ENCODE data around the gene ELANE. TPM values are rescaled to one million over a fixed set of nuclear protein-coding genes. Genes with fewer than 3 reads are reported as not detected.
A peak's percentile ranks its signal among the peaks of the same experiment; 100 is the strongest.

Gene ELANE
- total and polyA plus RNA-seq, 9 of the 15 experiments (the other 6 are each of a cell fraction or from before 2014, with no cell fraction given): not detected

DNA sequence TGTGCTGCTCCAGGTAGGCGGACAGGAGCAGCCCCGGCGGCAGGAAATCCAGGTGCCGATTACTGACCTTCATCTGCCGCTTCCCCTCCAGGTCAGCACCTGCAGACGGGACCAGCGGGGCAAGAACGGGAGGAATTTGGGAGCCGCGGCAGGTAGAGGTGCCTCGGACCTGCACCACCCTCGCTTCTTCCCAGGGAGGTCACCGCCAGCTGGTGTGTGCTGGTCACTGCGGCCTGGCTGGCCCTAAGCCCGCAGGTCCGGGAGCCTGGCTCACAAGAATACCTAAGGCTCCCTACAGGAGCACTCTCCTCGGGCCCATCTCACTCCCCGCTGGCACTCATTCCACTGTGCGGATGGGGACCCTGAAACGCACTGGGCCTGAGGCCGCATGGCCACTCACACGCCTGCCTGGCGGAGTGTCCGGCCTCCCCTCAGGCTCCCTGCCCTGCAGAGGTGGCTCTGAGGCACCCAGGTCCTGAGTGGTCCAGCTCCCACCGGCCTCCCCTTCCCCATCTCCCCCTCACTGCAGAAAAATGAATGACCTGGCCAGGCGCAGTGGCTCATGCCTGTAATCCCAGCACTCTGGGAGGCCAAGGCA is 45.4 kb downstream of the ELANE start (continued):
- TF ChIP-seq, protein P1, sequence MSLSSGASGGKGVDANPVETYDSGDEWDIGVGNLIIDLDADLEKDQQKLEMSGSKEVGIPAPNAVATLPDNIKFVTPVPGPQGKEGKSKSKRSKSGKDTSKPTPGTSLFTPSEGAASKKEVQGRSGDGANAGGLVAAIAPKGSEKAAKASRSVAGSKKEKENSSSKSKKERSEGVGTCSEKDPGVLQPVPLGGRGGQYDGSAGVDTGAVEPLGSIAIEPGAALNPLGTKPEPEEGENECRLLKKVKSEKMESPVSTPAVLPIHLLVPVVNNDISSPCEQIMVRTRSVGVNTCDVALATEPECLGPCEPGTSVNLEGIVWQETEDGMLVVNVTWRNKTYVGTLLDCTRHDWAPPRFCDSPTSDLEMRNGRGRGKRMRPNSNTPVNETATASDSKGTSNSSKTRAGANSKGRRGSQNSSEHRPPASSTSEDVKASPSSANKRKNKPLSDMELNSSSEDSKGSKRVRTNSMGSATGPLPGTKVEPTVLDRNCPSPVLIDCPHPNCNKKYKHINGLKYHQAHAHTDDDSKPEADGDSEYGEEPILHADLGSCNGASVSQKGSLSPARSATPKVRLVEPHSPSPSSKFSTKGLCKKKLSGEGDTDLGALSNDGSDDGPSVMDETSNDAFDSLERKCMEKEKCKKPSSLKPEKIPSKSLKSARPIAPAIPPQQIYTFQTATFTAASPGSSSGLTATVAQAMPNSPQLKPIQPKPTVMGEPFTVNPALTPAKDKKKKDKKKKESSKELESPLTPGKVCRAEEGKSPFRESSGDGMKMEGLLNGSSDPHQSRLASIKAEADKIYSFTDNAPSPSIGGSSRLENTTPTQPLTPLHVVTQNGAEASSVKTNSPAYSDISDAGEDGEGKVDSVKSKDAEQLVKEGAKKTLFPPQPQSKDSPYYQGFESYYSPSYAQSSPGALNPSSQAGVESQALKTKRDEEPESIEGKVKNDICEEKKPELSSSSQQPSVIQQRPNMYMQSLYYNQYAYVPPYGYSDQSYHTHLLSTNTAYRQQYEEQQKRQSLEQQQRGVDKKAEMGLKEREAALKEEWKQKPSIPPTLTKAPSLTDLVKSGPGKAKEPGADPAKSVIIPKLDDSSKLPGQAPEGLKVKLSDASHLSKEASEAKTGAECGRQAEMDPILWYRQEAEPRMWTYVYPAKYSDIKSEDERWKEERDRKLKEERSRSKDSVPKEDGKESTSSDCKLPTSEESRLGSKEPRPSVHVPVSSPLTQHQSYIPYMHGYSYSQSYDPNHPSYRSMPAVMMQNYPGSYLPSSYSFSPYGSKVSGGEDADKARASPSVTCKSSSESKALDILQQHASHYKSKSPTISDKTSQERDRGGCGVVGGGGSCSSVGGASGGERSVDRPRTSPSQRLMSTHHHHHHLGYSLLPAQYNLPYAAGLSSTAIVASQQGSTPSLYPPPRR (CRISPR knock-in tag; IDR thresholded peaks at IDR 0.05; ENCODE audit: borderline replicate concordance): no peak
- TF ChIP-seq, protein P2, sequence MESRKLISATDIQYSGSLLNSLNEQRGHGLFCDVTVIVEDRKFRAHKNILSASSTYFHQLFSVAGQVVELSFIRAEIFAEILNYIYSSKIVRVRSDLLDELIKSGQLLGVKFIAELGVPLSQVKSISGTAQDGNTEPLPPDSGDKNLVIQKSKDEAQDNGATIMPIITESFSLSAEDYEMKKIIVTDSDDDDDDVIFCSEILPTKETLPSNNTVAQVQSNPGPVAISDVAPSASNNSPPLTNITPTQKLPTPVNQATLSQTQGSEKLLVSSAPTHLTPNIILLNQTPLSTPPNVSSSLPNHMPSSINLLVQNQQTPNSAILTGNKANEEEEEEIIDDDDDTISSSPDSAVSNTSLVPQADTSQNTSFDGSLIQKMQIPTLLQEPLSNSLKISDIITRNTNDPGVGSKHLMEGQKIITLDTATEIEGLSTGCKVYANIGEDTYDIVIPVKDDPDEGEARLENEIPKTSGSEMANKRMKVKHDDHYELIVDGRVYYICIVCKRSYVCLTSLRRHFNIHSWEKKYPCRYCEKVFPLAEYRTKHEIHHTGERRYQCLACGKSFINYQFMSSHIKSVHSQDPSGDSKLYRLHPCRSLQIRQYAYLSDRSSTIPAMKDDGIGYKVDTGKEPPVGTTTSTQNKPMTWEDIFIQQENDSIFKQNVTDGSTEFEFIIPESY (CRISPR knock-in tag; IDR thresholded peaks at IDR 0.05): peak; percentile 47
- TF ChIP-seq, protein P3, sequence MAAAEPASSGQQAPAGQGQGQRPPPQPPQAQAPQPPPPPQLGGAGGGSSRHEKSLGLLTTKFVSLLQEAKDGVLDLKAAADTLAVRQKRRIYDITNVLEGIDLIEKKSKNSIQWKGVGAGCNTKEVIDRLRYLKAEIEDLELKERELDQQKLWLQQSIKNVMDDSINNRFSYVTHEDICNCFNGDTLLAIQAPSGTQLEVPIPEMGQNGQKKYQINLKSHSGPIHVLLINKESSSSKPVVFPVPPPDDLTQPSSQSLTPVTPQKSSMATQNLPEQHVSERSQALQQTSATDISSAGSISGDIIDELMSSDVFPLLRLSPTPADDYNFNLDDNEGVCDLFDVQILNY (CRISPR knock-in tag; IDR thresholded peaks at IDR 0.05): no peak
- TF ChIP-seq RFX7 (CRISPR knock-in tag; IDR thresholded peaks at IDR 0.05) (no peak), TSC22D4 (tag; IDR thresholded peaks at IDR 0.05) (no peak), STAG1 (CRISPR knock-in tag; IDR thresholded peaks at IDR 0.05; ENCODE audit: borderline replicate concordance) (no peak), BRCA1 (IDR thresholded peaks at IDR 0.05) (no peak), BRCA1 (CRISPR knock-in tag; IDR thresholded peaks at IDR 0.05) (no peak), ZNF24 (IDR thresholded peaks at IDR 0.05) (no peak), ZC3H11A (IDR thresholded peaks at IDR 0.05; ENCODE audit: low read depth, low read length) (no peak), ZNF586 (CRISPR knock-in tag; conservative IDR thresholded peaks at IDR 0.05) (no peak)
- TF ChIP-seq, protein P4, sequence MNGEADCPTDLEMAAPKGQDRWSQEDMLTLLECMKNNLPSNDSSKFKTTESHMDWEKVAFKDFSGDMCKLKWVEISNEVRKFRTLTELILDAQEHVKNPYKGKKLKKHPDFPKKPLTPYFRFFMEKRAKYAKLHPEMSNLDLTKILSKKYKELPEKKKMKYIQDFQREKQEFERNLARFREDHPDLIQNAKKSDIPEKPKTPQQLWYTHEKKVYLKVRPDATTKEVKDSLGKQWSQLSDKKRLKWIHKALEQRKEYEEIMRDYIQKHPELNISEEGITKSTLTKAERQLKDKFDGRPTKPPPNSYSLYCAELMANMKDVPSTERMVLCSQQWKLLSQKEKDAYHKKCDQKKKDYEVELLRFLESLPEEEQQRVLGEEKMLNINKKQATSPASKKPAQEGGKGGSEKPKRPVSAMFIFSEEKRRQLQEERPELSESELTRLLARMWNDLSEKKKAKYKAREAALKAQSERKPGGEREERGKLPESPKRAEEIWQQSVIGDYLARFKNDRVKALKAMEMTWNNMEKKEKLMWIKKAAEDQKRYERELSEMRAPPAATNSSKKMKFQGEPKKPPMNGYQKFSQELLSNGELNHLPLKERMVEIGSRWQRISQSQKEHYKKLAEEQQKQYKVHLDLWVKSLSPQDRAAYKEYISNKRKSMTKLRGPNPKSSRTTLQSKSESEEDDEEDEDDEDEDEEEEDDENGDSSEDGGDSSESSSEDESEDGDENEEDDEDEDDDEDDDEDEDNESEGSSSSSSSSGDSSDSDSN (IDR thresholded peaks at IDR 0.05; ENCODE audit: borderline replicate concordance in 1 of 2, low read depth in 2 of 2, low read length in 2 of 2): no peak
- TF ChIP-seq, protein P5, sequence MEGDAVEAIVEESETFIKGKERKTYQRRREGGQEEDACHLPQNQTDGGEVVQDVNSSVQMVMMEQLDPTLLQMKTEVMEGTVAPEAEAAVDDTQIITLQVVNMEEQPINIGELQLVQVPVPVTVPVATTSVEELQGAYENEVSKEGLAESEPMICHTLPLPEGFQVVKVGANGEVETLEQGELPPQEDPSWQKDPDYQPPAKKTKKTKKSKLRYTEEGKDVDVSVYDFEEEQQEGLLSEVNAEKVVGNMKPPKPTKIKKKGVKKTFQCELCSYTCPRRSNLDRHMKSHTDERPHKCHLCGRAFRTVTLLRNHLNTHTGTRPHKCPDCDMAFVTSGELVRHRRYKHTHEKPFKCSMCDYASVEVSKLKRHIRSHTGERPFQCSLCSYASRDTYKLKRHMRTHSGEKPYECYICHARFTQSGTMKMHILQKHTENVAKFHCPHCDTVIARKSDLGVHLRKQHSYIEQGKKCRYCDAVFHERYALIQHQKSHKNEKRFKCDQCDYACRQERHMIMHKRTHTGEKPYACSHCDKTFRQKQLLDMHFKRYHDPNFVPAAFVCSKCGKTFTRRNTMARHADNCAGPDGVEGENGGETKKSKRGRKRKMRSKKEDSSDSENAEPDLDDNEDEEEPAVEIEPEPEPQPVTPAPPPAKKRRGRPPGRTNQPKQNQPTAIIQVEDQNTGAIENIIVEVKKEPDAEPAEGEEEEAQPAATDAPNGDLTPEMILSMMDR (IDR thresholded peaks at IDR 0.05 in 2 of 3, conservative IDR thresholded peaks at IDR 0.05 in 1 of 3; ENCODE audit: insufficient read depth in 2 of 3, low read depth in 1 of 3, low read length in 3 of 3): peak in 2 of 3 experiments; percentile 5 to 14; a peak in 2 of 6 replicates
- TF ChIP-seq, protein P6, sequence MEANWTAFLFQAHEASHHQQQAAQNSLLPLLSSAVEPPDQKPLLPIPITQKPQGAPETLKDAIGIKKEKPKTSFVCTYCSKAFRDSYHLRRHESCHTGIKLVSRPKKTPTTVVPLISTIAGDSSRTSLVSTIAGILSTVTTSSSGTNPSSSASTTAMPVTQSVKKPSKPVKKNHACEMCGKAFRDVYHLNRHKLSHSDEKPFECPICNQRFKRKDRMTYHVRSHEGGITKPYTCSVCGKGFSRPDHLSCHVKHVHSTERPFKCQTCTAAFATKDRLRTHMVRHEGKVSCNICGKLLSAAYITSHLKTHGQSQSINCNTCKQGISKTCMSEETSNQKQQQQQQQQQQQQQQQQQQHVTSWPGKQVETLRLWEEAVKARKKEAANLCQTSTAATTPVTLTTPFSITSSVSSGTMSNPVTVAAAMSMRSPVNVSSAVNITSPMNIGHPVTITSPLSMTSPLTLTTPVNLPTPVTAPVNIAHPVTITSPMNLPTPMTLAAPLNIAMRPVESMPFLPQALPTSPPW (CRISPR knock-in tag; IDR thresholded peaks at IDR 0.05): no peak
